ENCODE results near the gene TPSG1. TPM values are rescaled to one million over a fixed set of nuclear protein-coding genes. Genes with fewer than 3 reads are reported as not detected.

Gene TPSG1
- total RNA-seq, 1 experiment from 2014 or later = not detected

GRCh38 chr16:1220841-1221627 lies 4.0 kb downstream of the TPSG1 start (continued):
- TF ChIP-seq ZNF396 (CRISPR knock-in tag; IDR thresholded peaks at IDR 0.05; ENCODE audit: borderline replicate concordance) (no peak), JUN (CRISPR knock-in tag; IDR thresholded peaks at IDR 0.05) (no peak), HMGA2 (CRISPR knock-in tag; IDR thresholded peaks at IDR 0.05) (no peak), CREM (CRISPR knock-in tag; IDR thresholded peaks at IDR 0.05) (no peak), CDX4 (CRISPR knock-in tag; IDR thresholded peaks at IDR 0.05; ENCODE audit: borderline replicate concordance) (no peak)
- TF ChIP-seq, protein P1, sequence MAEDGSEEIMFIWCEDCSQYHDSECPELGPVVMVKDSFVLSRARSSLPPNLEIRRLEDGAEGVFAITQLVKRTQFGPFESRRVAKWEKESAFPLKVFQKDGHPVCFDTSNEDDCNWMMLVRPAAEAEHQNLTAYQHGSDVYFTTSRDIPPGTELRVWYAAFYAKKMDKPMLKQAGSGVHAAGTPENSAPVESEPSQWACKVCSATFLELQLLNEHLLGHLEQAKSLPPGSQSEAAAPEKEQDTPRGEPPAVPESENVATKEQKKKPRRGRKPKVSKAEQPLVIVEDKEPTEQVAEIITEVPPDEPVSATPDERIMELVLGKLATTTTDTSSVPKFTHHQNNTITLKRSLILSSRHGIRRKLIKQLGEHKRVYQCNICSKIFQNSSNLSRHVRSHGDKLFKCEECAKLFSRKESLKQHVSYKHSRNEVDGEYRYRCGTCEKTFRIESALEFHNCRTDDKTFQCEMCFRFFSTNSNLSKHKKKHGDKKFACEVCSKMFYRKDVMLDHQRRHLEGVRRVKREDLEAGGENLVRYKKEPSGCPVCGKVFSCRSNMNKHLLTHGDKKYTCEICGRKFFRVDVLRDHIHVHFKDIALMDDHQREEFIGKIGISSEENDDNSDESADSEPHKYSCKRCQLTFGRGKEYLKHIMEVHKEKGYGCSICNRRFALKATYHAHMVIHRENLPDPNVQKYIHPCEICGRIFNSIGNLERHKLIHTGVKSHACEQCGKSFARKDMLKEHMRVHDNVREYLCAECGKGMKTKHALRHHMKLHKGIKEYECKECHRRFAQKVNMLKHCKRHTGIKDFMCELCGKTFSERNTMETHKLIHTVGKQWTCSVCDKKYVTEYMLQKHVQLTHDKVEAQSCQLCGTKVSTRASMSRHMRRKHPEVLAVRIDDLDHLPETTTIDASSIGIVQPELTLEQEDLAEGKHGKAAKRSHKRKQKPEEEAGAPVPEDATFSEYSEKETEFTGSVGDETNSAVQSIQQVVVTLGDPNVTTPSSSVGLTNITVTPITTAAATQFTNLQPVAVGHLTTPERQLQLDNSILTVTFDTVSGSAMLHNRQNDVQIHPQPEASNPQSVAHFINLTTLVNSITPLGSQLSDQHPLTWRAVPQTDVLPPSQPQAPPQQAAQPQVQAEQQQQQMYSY (CRISPR knock-in tag; IDR thresholded peaks at IDR 0.05) = no peak
- TF ChIP-seq, protein P2, sequence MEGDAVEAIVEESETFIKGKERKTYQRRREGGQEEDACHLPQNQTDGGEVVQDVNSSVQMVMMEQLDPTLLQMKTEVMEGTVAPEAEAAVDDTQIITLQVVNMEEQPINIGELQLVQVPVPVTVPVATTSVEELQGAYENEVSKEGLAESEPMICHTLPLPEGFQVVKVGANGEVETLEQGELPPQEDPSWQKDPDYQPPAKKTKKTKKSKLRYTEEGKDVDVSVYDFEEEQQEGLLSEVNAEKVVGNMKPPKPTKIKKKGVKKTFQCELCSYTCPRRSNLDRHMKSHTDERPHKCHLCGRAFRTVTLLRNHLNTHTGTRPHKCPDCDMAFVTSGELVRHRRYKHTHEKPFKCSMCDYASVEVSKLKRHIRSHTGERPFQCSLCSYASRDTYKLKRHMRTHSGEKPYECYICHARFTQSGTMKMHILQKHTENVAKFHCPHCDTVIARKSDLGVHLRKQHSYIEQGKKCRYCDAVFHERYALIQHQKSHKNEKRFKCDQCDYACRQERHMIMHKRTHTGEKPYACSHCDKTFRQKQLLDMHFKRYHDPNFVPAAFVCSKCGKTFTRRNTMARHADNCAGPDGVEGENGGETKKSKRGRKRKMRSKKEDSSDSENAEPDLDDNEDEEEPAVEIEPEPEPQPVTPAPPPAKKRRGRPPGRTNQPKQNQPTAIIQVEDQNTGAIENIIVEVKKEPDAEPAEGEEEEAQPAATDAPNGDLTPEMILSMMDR (IDR thresholded peaks at IDR 0.05) = no peak
- TF ChIP-seq, protein P3, sequence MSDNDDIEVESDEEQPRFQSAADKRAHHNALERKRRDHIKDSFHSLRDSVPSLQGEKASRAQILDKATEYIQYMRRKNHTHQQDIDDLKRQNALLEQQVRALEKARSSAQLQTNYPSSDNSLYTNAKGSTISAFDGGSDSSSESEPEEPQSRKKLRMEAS (CRISPR knock-in tag; IDR thresholded peaks at IDR 0.05) = no peak

DNA sequence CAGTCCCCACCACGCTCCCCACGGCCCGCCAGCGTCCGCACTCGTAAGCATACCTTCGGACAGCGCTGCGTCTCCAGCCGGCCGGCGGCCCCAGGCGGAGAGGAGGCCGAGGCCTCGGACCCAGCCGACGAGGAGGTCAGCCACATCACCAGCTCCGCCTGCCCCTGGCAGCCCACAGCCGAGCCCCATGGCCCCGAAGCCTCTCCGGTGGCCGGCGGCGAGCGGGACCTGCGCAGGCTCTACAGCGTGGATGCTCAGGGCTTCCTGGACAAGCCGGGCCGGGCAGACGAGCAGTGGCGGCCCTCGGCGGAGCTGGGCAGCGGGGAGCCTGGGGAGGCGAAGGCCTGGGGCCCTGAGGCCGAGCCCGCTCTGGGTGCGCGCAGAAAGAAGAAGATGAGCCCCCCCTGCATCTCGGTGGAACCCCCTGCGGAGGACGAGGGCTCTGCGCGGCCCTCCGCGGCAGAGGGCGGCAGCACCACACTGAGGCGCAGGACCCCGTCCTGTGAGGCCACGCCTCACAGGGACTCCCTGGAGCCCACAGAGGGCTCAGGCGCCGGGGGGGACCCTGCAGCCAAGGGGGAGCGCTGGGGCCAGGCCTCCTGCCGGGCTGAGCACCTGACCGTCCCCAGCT lies 4.9 kb downstream of the TPSG1 start:
- Mint-ChIP-seq H3K36me3 (no peaks in the 10 kb centered on the region), H3K9me3 (no peaks in the 10 kb centered on the region), H3K4me1 (no peaks in the 10 kb centered on the region), H3K4me3 (no peak overlapping the region), H3K27ac (no peak overlapping the region), H3K27me3 (ENCODE audit: low read depth) (no peaks in the 10 kb centered on the region)
- no peak for DNase-seq (ENCODE audit: low spot score)
- TF ChIP-seq NFE2L1 (CRISPR knock-in tag; IDR thresholded peaks at IDR 0.05) = no peak
- TF ChIP-seq AR (CRISPR knock-in tag; IDR thresholded peaks at IDR 0.05) = no peak
- TF ChIP-seq SP1 (CRISPR knock-in tag; conservative IDR thresholded peaks at IDR 0.05) = no peak
- TF ChIP-seq ZNF317 (CRISPR knock-in tag; IDR thresholded peaks at IDR 0.05; ENCODE audit: borderline replicate concordance, low read depth) = no peak
- no peak for TF ChIP-seq ZNF138 (CRISPR knock-in tag; conservative IDR thresholded peaks at IDR 0.05)
- CTCF ChIA-PET = no interaction called here
- POLR2A ChIA-PET = no interaction called here
- no peak for ATAC-seq
